Naive B cell (primary cell): ENCODE data around the gene PAEP. TPM values are rescaled to one million over a fixed set of nuclear protein-coding genes. Genes with fewer than 3 reads are reported as not detected.

ENCODE experiments used
- ATAC-seq, 2 donors: fragments of 150-1000 bp; cut with Tn5 transposase; 2 replicates each; pipeline ENCODE4 v1.10.0; 2021; ENCODE audit warnings: low read depth in 2 of 2, mild to moderate bottlenecking in 2 of 2, moderate library complexity in 2 of 2
- DNase-seq: peaks from one replicate; pipeline ENCODE4 v3.0.0; 2022
- H3K27ac Mint-ChIP-seq, 6 donors: one replicate each; pipeline ENCODE4 v1.8.0; 2020 to 2022; ENCODE audit warnings: mild to moderate bottlenecking in 6 of 6, mixed read lengths in 6 of 6, moderate library complexity in 5 of 6, inconsistent platforms in 2 of 6
- H3K27me3 Mint-ChIP-seq, 3 donors: one replicate each; pipeline ENCODE4 v1.8.0; 2021 to 2022; ENCODE audit warnings: mixed read lengths in 3 of 3, mild to moderate bottlenecking in 1 of 3
- H3K36me3 Mint-ChIP-seq, 2 donors: one replicate each; pipeline ENCODE4 v1.8.0; 2020 to 2022; ENCODE audit warnings: mixed read lengths in 2 of 2, inconsistent platforms in 1 of 2, mild to moderate bottlenecking in 1 of 2
- H3K4me1 Mint-ChIP-seq, 3 donors: one replicate each; pipeline ENCODE4 v1.8.0; 2020 to 2022; ENCODE audit warnings: mixed read lengths in 3 of 3, inconsistent platforms in 1 of 3, mild to moderate bottlenecking in 1 of 3, moderate library complexity in 1 of 3
- H3K4me3 Mint-ChIP-seq, 8 donors: one replicate each; pipeline ENCODE4 v1.8.0; 2020 to 2022; ENCODE audit warnings: mild to moderate bottlenecking in 8 of 8, mixed read lengths in 8 of 8, moderate library complexity in 8 of 8, inconsistent platforms in 2 of 8
- H3K9me3 Mint-ChIP-seq, 7 donors: one replicate each; pipeline ENCODE4 v1.8.0; 2020 to 2022; ENCODE audit warnings: mixed read lengths in 7 of 7, mild to moderate bottlenecking in 5 of 7, inconsistent platforms in 2 of 7, moderate library complexity in 1 of 7
- polyA plus RNA-seq, 6 donors: library from polyadenylated mRNA; unstranded; fragments of 300-500 nt; fragmentation: Illumina TruSeq; gene quantifications; one replicate each; pipeline ENCODE4 v1.2.3, GENCODE V29; 2021; ENCODE audit warnings: low read depth in 6 of 6

The PAEP gene
- polyA plus RNA-seq, 6 donors from 2014 or later: not detected

- no peaks in the 10 kb centered on the region for H3K36me3 Mint-ChIP-seq
- H3K27ac Mint-ChIP-seq: no peak overlapping the region
- DNase-seq (no peak), ATAC-seq (no peak)
- no peaks in the 10 kb centered on the region for H3K4me1 Mint-ChIP-seq
- H3K9me3 Mint-ChIP-seq: peaks cover 0 to 7% (median 1%) of the 10 kb centered on the region in 7 donors
- H3K4me3 Mint-ChIP-seq: no peak overlapping the region
- H3K27me3 Mint-ChIP-seq: peaks cover 0 to 19% (median 16%) of the 10 kb centered on the region in 3 donors
Measured at GRCh38 chr9:135614821-135615665, 53.5 kb downstream of the PAEP start.

DNA sequence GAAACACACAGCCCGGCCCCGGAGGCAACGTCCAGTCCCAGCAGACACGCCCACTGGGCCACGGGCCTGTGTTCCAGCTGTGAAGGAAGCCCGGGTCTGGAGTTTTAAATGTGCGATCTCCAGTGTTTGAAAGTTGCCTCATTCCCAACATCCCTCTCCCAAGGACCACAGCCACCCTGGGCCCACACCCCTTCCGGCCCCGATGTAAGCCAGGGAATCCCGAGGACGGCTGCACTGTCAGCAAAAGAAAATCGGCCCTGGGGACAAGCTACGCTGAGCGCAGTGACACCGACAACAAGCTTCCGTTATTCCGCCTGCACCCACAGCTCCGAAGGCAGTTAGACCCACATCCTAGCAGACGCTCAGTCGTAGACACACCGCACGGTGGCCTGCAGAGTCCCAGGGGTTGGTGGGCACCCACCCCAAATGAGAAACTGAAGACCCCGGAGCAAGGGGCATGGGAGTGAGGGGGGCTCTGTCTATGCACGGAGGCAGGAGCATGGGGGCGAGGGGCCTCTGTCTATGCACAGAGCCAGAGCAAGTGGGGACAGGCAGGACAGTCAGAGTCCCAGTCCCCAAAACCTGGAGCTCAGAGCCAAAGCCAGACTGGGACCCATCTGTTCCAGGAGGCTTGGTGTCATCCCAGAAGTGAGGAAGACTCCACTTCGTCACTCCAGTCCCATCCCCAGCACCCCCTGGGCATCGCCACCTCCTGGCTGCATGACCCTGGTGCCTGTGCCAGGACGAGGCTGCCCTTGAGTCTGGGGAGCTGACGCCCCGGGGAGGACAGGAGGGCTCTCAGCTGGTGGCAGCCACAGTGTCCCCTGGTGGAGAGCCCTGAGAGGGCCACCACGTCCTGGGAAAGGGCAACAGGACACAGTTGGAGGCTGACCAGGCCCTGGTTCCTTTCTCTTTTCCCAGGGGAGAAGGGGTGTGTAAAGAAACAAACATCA, 54.4 kb downstream of the PAEP start:
- no peak for ATAC-seq
- Mint-ChIP-seq H3K27ac (no peak overlapping the region), H3K4me3 (no peak overlapping the region), H3K9me3 (peaks cover 0 to 5% (median 0%) of the 10 kb centered on the region in 7 donors), H3K36me3 (no peaks in the 10 kb centered on the region), H3K27me3 (peaks cover 0 to 18% (median 10%) of the 10 kb centered on the region in 3 donors), H3K4me1 (no peaks in the 10 kb centered on the region)
- DNase-seq: no peak

Other genes with a start within 250 kb of the PAEP start
- gene PPP1R26, start 82.0 kb upstream of the PAEP start, polyA plus RNA-seq: under 1 TPM in 3 of 6 donors, not detected in 3; 0.27 to 0.47 (median 0.37) TPM
- gene MRPS2, start 61.1 kb upstream of the PAEP start, polyA plus RNA-seq: 10 to 100 TPM; 41.5 to 57.9 (median 45.5) TPM
- not detected for gene LCN1, start 40.3 kb upstream of the PAEP start, polyA plus RNA-seq
- gene OBP2A, start 15.6 kb upstream of the PAEP start, polyA plus RNA-seq: not detected
- not detected for gene GLT6D1, start 77.8 kb downstream of the PAEP start, polyA plus RNA-seq
- not detected for gene LCN9, start 101.6 kb downstream of the PAEP start, polyA plus RNA-seq
- gene SOHLH1, start 137.7 kb downstream of the PAEP start, polyA plus RNA-seq: not detected
- not detected for gene KCNT1, start 140.4 kb downstream of the PAEP start, polyA plus RNA-seq